M059J (cell line): ENCODE results near the gene TFCP2. TPM values are rescaled to one million over a fixed set of nuclear protein-coding genes. Genes with fewer than 3 reads are reported as not detected.

Source experiments
- DNase-seq: peaks from one replicate; pipeline ENCODE4 v3.0.0-alpha.2; 2012; ENCODE audit warnings: low read depth
- total RNA-seq: library from RNA; depleted of rRNA; stranded (reverse); fragments of >200 nt; shearing (Covaris generic); gene quantifications from 2 replicates; pipeline ENCODE4 v1.2.3, GENCODE V29; 2014

Gene TFCP2
- total RNA-seq, 1 experiment from 2014 or later: 6.8 TPM

GRCh38 chr12:51156245-51156765, 16.6 kb downstream of the TFCP2 start:
- peak; percentile 9 for DNase-seq

DNA sequence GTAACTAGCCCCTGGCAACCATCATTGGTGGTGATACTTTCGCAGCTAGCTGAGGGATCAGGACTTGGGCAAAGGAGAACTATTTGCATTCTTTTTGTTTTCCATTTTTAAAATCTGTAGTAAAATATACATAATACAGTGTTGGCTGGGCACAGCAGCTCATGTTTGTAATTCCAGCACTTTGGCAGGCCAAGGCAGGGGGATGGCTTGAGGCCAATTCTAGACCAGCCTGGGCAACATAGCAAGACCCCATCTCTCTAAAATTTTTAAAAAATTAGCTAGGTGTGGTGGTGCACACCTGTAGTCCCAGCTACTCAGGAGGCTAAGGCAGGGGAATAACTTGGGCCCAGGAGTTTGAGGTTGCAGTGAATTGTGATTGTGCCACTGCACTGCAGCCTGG, 20.0 kb downstream of the TFCP2 start:
- no peak for DNase-seq

DNA sequence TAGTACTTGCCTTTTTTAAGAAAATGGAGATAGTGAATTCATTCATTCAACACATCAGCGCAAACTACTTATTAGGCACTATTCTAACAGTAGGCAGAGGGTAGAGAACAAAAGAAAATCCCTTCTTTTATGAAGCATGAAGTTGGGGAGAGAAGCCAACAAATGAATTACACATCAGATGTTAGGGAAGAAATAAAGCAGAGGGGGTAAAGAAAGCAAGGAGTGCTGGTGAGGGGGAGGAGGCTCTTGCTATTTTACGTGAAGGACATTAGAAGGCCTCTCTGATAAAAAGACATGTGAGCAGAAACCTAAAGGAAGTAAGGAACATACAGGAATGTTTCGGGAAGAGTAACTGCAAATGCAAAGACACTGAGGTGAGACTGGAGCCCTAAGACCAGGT, 22.2 kb downstream of the TFCP2 start:
- no peak for DNase-seq

DNA sequence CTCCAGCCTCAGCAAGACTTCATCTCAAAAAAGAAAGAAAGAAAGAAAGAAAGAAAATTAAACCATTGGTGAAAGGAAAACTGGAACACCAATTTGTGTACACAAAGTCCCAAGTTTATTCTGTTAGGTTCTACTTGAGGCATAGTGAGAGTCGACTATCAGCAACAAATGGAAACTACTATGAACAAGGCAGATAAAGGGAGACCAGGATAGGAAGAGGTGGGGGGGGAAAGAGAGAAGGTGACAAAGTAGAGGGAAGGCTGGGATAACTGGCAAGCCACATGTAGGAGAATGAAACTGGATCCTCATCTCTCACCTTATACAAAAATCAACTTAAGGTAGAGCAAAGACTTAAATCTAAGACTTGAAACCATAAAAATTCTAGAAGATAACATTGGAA, 25.6 kb downstream of the TFCP2 start:
- no peak for DNase-seq

DNA sequence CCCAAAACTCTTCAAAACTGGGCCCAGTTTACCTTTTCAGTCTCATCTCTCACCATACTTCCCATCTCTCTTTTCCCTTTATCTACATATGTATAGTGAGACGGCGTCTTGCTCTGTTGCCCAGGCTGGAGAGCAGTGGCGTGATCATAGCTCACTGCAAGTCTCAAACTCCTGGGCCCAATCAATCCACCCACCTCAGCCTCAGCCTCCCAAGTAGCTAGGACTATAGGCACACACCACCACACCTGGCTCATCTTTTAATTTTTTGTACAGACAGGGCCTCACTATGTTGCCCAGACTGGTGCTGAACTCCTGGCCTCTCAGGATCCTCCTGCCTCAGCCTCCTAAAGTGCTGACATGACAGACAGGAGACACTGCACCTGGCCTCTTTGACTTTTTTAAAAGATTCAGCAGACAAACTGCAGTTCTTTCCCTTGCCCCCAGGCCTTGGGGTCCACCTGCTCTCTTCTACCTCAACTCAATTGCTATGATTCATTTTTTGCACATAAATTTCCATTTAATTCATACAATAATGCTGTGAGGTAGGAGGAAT, 33.6 kb downstream of the TFCP2 start:
- no peak for DNase-seq

DNA sequence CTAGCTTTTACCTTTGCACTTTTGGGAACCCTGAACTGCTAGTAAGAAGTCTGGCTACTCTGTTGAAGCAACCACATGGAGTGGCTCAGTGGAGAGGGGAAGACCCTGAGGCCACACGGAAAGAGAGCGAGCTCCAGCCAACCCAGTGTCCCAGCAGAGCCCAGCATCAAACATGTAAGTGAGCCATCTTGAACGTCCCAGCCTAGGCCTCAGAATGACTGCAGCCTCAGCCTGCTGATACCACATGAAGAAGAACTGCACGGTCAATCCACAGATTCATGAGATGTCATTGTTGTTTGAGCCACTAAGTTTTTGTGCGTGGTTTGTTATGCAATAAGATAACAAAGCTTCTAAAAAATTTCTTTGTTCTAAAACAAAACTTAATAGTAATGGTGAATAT, 40.2 kb downstream of the TFCP2 start:
- DNase-seq: no peak

DNA sequence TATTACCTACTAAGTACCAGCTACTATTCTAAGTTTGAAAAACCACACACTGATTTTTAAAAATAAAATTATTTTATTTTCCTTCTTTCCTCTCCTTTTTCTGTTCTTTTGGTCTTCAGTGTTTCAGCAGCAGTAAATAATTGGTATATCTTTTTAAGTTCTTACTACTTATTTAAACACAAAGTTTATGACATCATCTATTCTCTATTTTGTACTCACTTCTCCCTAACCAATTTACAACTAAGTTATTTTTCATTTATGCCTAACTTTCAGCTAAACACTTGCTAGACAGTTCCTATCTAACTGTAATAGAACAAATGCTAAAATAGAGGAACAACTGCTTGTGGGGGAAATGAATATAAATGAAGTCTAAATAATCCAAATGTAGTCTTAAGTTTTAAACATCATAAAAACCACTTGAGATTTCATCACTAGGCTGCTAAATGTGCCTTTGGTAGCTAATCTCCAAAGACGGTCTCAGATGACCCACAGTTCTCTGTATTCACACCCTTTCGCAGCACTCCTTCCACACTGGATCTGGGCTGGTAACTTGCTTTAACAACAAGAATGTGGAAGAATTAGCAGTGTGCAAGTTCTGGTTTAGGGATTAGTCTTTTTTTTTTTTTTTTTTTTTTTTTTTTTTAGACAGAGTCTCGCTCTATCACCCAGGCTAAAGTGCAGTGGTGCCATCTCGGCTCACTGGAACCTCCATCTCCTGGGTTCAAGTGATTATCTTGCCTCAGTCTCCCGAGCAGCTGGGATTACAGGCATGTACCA, 41.0 kb downstream of the TFCP2 start:
- DNase-seq: no peak

DNA sequence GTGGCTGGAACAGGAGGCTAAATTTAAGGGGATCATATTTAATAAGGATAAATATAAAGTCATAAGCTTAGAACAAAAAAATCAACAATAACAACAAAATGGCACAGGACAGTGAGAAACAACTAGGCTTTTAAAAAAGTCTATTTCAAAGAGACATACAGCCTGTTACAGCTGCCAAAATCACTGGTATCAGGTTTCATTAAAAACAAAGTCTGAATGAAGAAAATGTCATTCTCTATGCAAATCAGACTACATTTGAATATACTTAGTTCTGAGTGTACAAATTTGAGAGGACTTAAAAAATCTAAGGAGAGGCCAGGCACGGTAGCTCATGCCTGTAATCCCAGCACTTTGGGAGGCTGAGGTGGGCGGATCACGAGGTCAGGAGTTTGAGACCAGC, 44.0 kb downstream of the TFCP2 start:
- peak; percentile 24 for DNase-seq

- no peak for DNase-seq
These were observed 45.7 kb downstream of the TFCP2 start for GRCh38 chr12:51127050-51127729.

GRCh38 chr12:51126297-51126696, 46.6 kb downstream of the TFCP2 start:
- DNase-seq: no peak

DNA sequence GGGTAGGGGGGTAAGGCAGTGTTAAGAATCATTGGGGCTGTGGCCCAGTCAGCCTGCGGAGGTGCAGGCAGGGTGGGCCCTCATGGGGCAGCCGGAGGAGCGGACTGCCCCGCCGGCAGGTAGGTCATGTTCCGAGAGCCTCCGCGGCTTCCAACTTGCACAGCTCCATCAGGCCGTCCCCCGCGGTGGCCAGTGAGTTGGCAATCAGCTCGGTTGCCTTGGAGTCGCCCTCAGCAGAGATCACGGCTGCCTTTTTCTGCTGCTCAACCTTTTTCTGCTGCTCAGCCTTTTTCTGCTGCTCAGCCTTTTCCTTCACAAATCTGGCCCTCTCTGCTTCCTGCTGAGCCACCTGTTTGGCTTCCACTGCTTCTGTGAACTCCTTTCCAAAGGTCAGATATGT, 48.4 kb downstream of the TFCP2 start:
- DNase-seq: no peak

DNA sequence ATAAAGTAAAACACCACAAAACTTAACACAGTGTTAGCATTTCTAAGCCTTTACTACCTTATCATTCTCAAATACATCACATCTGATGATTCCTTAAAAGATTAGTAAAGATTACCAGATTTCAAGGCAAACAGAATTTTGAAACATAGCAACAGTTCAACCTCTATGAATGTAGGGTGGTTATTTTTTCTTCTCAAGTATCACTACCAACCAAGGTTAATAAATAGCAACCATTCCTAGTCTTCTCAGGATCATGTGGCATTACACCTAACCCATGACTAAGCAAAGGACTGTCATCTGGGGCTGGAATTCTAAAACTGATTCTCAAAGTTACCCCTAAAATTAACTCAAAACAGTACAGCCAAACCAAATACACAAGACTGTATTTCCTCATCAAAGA, 50.1 kb downstream of the TFCP2 start:
- DNase-seq: peak; percentile 6

DNA sequence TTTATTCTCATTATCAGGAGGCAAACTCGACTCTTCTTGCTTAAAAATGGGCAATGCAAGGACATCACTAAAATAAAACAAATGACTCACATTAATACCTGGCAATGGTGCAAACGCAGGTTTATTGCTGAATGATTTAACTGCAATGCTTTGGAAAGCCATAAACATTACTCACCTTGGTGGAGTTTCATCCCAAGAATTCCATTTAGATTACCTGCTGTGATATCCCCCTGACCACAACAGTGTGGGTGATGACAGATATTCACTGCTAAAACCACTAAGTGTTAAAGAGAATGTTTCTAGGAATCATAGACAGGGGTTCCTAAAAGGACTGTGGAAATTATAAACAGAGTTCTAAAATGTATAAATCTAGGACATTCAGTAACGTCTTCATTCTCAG, 54.2 kb downstream of the TFCP2 start:
- peak; percentile 94 for DNase-seq

DNA sequence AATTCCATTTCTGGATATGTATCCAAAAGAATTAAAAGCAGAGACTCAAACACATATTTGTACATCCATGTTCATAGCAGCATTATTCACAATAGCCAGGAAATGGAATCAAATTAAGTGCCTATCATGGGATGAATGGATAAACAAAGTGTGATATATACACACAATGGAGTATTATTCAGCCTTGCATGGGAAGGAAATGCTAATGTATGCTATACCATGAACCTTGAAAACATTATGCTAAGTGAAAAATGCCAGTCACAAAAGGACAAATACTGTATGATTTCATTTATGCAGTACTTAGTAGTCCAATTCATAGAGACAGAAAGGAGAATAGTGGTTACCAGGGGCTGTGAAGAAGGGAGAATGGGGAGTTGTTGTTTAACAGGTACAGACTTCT, 57.4 kb downstream of the TFCP2 start:
- DNase-seq: no peak

GRCh38 chr12:51108136-51108535, 64.8 kb downstream of the TFCP2 start:
- DNase-seq: no peak

DNA sequence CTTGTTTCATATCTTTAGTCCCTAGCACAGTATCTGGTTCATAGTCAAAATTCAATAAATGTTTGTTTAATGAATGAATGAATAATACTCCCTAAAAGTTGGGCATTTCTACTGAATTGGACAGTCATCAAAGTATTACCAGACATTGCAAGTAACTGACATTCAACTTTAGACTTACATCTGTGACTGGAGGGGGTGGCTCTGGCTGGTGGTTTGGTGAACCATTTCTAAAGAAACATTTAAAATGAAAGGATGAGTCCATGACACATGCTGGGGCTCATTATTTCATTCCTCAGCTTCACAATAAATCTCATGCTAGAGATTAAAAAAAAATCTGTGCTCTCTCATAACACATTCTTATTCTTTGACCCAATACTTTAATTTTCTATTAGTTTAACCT, 69.0 kb downstream of the TFCP2 start:
- DNase-seq: no peak

GRCh38 chr12:51098611-51099010, 74.3 kb downstream of the TFCP2 start:
- DNase-seq: no peak

GRCh38 chr12:51090705-51091229, 82.2 kb downstream of the TFCP2 start:
- DNase-seq: no peak

DNA sequence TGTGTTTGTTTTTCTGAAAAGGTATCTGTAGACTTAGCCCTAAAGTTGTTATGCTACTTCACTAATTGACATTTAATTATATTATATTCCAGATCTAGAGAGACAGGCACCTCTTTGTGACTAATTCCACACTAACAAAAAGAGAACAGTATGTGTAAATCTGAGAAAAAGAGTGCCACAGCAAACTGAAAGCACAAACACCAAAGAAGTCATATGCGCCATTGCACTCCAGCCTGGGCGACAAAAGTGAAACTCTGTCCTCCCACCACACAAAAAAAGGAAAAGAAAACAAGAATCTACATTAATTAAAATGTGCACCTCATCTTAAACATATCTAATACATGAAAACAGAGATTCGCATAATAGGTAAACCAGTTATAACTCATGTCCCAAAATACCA, 85.1 kb downstream of the TFCP2 start:
- DNase-seq: no peak

GRCh38 chr12:51086933-51087332, 86.0 kb downstream of the TFCP2 start:
- no peak for DNase-seq

DNA sequence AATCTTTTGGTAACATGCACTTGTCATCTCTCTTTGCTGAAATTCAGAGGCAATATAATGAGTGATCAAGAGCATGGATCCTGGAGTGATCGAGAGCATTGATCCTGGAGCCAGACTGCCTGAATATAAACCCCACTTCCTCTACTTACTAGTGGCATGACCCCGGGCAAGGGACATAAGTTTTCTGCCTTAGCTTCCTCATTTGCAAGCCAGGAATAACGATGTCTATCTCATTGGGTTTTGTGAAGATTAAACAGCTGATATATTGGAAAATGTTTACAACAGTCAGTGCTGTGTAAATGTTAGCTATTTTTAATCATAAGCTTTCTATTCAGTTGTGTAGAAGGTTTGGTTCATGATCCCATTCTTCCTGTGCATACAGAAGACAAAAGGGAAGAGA, 87.2 kb downstream of the TFCP2 start:
- no peak for DNase-seq

GRCh38 chr12:51083126-51083833, 89.7 kb downstream of the TFCP2 start, which contains the start of gene CSRNP2:
Gene CSRNP2, minus strand, starts transcription at chr12:51083596. Its CDS starts 7,035 bp downstream, at chr12:51076561.
- DNase-seq: peak; percentile 93
